GM21576 (cell line): ENCODE results near the gene SBF2.

Experiments
- ATAC-seq: cut with Tn5 transposase; IDR thresholded peaks from one replicate; pipeline ENCODE4 v1.9.1; 2021; ENCODE audit warnings: mild to moderate bottlenecking, moderate library complexity; ENCODE audit not compliant: unreplicated experiment

Gene SBF2

GRCh38 chr11:9738707-9739106, 555.3 kb downstream of the SBF2 start:
- no peak for ATAC-seq

DNA sequence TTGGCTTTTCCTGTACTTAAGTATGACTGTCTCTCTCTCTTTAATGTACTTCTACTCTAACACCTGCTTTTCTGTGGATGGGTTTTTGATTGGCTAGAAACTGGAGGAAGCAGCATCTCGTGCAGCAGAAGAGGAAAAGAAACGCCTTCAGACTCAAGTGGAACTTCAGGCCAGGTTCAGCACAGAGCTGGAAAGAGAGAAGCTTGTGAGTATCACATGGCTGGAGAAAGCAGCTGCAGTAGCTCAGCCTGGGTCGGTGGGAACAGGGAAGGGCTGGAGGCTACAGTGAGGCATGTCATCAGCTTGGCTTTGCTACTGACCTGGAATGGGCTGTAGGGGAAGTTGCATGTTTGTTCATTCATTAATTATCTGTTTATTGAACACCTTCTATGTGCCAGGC, 555.9 kb downstream of the SBF2 start:
- no peak for ATAC-seq

DNA sequence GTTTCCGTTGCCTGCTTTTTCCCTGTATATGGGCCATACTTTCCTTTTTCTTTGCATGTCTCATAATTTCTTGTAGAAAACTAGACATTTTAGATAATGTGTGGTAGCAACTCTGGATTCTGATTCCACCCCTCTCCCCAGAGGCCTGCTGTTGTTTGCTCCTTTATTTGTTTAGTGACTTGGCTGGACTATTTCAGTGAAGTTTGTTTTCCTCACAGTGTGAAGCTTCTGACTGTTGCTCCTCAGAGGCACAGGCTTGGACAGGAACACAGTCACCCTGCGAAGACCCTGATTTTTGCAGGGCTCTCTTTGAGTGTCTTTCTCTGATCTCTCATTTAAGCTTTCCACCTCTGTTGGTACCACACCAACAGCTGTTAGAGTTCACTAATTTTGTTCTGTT, 557.7 kb downstream of the SBF2 start:
- no peak for ATAC-seq

DNA sequence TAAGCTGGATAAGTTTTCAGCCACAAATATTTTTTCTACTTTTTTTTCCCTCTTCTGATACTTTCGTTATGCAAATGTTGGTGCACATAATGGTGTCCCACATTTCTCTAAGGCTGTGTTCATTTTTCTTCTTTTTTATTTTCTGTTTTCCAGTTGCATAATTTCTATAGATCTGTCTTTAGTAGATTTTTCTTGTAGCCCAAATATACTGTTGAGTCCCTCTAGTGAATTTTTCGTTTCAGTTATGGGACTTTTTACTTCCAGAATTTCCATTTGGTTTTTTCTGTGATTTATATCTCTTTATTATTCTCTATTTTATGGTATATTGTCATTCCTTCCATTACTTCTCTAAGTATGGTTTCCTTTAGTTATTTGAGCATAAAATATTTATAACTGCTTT, 558.1 kb downstream of the SBF2 start:
- ATAC-seq = no peak

GRCh38 chr11:9735236-9735635, 558.8 kb downstream of the SBF2 start:
- ATAC-seq = no peak

DNA sequence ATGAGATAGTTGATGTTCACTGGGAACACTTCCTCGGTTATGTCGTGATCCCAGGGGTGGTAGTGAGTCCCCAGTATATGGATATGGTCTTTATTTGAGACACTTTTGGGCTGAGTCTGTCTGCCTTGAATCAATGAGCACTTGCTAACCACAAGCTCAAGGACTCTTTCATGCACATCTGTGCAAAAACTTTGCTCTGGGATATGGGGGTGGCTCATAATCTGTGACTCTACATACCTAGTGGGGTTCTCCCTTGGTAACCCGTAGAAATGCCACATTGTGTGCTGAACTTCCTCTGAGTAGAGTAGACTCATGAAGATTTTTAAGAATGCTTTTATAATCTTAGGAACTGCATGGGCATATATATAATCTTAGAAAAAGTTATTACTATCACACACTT, 560.8 kb downstream of the SBF2 start:
- no peak for ATAC-seq

DNA sequence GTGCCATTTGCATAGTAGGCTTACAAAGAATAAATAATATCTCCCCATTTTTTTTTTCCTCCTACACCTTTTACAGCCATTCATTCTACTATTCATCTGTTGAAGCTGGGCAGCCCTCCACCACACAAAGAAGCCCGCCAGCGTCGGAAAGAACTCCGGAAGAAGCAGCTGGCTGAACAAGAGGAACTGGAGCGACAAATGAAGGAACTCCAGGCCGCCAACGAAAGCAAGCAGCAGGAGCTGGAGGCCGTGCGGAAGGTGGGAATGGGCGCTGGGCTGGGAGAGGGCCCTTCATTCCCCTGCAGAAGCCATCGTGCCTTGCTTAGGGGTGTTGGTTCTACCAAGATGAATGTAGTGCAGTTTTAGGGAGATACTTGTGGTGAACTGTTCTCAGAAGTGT, 561.6 kb downstream of the SBF2 start:
- no peak for ATAC-seq

DNA sequence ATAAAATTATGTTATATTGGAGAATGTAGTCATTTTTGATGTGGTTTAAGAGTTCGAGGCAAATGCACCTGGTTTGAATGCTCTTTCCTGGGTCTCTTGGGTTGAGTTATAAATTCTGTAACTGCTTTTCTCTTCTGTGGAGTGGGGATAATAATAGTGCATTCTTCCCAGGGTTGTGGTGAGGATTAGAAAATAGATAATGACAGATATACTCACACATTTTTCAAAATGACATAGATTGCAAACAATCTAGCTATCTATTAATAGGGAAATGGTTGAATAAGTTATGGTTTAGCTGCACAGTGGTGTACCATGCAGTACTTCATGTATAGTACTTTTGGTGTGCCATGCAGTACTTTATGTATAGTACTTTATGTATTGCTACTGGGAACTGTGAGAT, 562.8 kb downstream of the SBF2 start:
- ATAC-seq = no peak
